ENCODE data around the gene CAMLG. TPM values are rescaled to one million over a fixed set of nuclear protein-coding genes. Genes with fewer than 3 reads are reported as not detected.

Gene CAMLG
- total and polyA plus RNA-seq, 8 donors = 14.2 to 71.0 (median 30.4) TPM

DNA sequence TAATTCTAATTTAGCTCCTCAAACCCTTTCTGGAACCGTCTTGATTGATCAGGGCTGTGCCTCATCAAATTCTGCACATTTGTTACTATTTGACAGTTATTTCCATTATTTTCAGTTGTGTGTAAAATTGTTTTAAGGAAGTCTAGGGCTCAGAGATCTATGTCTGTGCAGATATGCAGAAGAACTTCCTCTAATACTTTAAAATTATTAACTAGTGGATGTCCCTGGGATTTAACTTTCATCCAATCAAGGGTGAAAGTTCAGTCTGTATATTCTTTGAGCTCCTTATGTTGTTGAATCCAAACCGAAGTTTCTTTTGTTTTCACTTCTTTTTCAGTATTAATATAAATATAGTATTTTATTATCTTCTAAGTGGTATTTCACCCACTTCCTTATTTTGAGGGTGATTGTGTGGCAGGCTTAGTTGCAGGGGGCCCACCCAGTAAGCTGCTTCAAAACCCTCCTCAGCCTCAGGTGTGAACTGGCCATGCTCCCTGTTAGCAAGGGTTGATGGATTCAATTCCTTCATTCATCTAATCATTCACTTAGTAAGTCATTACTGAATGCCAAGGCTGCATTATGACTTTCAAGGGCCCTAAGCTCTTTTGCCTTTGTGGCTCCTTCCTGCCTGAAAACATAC lies 2.1 kb upstream of the CAMLG start:
- H3K9me3 ChIP-seq = no peaks in the 10 kb centered on the region
- peaks cover 0 to 3% (median 1%) of the 10 kb centered on the region in 4 donors for H3K36me3 ChIP-seq
- TF ChIP-seq EP300 (IDR thresholded peaks at IDR 0.05) = no peak
- no peak for TF ChIP-seq POLR2A (IDR thresholded peaks at IDR 0.05)
- TF ChIP-seq, protein P1, sequence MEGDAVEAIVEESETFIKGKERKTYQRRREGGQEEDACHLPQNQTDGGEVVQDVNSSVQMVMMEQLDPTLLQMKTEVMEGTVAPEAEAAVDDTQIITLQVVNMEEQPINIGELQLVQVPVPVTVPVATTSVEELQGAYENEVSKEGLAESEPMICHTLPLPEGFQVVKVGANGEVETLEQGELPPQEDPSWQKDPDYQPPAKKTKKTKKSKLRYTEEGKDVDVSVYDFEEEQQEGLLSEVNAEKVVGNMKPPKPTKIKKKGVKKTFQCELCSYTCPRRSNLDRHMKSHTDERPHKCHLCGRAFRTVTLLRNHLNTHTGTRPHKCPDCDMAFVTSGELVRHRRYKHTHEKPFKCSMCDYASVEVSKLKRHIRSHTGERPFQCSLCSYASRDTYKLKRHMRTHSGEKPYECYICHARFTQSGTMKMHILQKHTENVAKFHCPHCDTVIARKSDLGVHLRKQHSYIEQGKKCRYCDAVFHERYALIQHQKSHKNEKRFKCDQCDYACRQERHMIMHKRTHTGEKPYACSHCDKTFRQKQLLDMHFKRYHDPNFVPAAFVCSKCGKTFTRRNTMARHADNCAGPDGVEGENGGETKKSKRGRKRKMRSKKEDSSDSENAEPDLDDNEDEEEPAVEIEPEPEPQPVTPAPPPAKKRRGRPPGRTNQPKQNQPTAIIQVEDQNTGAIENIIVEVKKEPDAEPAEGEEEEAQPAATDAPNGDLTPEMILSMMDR (IDR thresholded peaks at IDR 0.05) = no peak
- TF ChIP-seq POLR2AphosphoS5 (IDR thresholded peaks at IDR 0.05) = no peak
- H3K27ac ChIP-seq = no peak overlapping the region
- no peak overlapping the region for H3K4me3 ChIP-seq
- intact Hi-C loops (cut with DNase I; ENCODE audit: low total_unique reads) = no loop called here
- 47 to 58% (median 58%) methylated on average over 2 of the region's 2 CpGs for WGBS, 5 donors
- DNase-seq = peak in 1 of 2 donors; percentile 5
- no peaks in the 10 kb centered on the region for H3K27me3 ChIP-seq
- H3K4me1 ChIP-seq = peaks cover 11 to 33% (median 20%) of the 10 kb centered on the region in 4 donors

DNA sequence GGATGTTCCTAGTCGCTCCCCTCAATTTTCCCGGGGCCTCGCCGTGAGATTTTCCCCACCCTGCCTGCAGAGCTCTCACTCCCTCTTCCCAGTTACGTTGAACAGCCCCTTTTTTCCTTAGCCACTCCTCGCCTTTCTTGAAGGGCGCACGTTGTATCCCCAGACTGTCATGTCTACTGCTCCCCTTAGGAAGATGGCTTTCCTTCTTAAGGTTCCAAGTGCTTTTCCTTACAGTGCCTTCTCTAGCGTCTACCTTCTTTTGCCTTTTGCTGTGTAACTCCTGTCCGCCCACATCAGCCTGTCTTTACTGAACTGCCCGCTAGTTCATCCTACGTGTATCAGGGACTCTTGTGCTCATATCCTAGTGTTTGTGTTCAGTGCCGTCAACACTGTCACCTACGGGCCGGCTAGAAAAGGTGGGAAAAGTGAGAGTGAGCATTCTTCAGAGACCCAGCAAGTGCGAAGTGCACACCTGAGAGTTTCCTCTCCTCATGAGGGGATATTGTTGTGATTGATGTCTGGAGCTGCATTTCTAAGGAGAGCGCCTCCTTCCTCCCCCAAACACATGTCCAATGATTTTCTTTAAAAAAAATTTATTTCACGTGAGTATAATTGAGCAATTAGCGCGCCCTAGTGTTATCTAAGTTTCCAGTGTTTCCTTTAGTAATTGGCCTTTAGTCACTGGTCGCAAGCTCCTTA lies 764 bp downstream of the CAMLG start:
- intact Hi-C loops (cut with DNase I; ENCODE audit: low total_unique reads) = no loop called here
- DNase-seq = peak in 1 of 2 donors; percentile 77
- 1 to 3% (median 2%) methylated on average over 21 of the region's 21 CpGs for WGBS, 5 donors

DNA sequence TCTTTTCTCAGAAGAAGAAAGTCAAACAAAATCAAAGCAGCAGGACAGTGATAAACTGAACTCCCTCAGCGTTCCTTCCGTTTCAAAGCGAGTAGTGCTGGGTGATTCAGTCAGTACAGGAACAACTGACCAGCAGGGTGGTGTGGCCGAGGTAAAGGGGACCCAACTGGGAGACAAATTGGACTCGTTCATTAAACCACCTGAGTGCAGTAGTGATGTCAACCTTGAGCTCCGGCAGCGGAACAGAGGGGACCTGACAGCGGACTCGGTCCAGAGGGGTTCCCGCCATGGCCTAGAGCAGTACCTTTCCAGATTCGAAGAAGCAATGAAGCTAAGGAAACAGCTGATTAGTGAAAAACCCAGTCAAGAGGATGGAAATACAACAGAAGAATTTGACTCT lies 2.7 kb downstream of the CAMLG start:
- H3K27ac ChIP-seq = no peak overlapping the region
- intact Hi-C loops (cut with DNase I; ENCODE audit: low total_unique reads) = no loop called here
- no peak for TF ChIP-seq POLR2A (IDR thresholded peaks at IDR 0.05)
- no peak for TF ChIP-seq POLR2AphosphoS5 (IDR thresholded peaks at IDR 0.05)
- TF ChIP-seq EP300 (IDR thresholded peaks at IDR 0.05) = no peak
- TF ChIP-seq, protein P1 (IDR thresholded peaks at IDR 0.05) = no peak
- WGBS, 5 donors = 84 to 91% (median 86%) methylated on average over 11 of the region's 11 CpGs
- no peaks in the 10 kb centered on the region for H3K27me3 ChIP-seq
- peaks cover 11 to 46% (median 25%) of the 10 kb centered on the region in 4 donors for H3K4me1 ChIP-seq
- peaks cover 0 to 26% (median 23%) of the 10 kb centered on the region in 4 donors for H3K36me3 ChIP-seq
- no peaks in the 10 kb centered on the region for H3K9me3 ChIP-seq
- no peak overlapping the region for H3K4me3 ChIP-seq
- DNase-seq = no peak

More for the DNA sequence above, 764 bp downstream of the CAMLG start:
- TF ChIP-seq EP300 (IDR thresholded peaks at IDR 0.05) = no peak
- TF ChIP-seq, protein P1 (IDR thresholded peaks at IDR 0.05) = peak in 1 of 7 experiments; percentile 11
- H3K9me3 ChIP-seq = no peaks in the 10 kb centered on the region
- H3K4me1 ChIP-seq = peaks cover 11 to 46% (median 25%) of the 10 kb centered on the region in 4 donors
- peak overlapping the region; percentile 68 to 84 (median 74) for H3K4me3 ChIP-seq
- H3K27me3 ChIP-seq = no peaks in the 10 kb centered on the region
- peaks cover 0 to 24% (median 16%) of the 10 kb centered on the region in 4 donors for H3K36me3 ChIP-seq
- peak overlapping the region; percentile 90 to 95 (median 93) for H3K27ac ChIP-seq

DNA sequence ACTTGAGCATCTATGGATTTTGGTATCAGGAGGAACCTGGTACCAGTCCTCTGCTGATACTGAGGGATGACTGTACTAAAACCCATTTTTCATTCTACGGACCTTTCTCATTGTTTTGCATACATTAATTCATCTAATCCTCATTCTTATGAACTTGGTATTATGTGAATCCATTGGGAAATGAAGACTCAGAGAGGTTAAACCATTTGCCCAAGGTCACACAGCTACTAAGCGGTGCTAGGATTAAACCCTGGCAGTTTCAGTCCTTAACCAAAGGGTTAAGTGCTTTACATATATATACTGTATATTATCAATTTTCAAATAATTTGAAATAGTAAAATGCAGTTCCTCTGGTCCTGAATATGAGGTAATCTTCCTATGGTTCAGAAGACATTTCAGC lies 3.8 kb downstream of the CAMLG start:
- H3K4me3 ChIP-seq = no peak overlapping the region
- no peaks in the 10 kb centered on the region for H3K27me3 ChIP-seq
- DNase-seq = no peak
- WGBS, 5 donors = 93 to 96% (median 93%) methylated on average over 2 of the region's 2 CpGs
- peaks cover 11 to 44% (median 25%) of the 10 kb centered on the region in 4 donors for H3K4me1 ChIP-seq
- no peaks in the 10 kb centered on the region for H3K9me3 ChIP-seq
- intact Hi-C loops (cut with DNase I; ENCODE audit: low total_unique reads) = no loop called here
- TF ChIP-seq POLR2AphosphoS5 (IDR thresholded peaks at IDR 0.05) (no peak), EP300 (IDR thresholded peaks at IDR 0.05) (no peak), POLR2A (IDR thresholded peaks at IDR 0.05) (no peak)
- TF ChIP-seq, protein P1 (IDR thresholded peaks at IDR 0.05) = no peak
- H3K27ac ChIP-seq = no peak overlapping the region
- peaks cover 0 to 29% (median 23%) of the 10 kb centered on the region in 4 donors for H3K36me3 ChIP-seq
